HFFc6 (cell line): ENCODE results near the gene MLN. TPM values are rescaled to one million over a fixed set of nuclear protein-coding genes. Genes with fewer than 3 reads are reported as not detected.
A peak's percentile ranks its signal among the peaks of the same experiment; 100 is the strongest.

Source experiments
- DNase-seq: peaks from one replicate; pipeline ENCODE4 v3.0.0-alpha.2; 2018
- H3K27ac Mint-ChIP-seq: 2 replicates; pipeline ENCODE4 v1.8.0; 2020; ENCODE audit warnings: mild to moderate bottlenecking, mixed read lengths
- H3K27me3 Mint-ChIP-seq: 2 replicates; pipeline ENCODE4 v1.8.0; 2021; ENCODE audit warnings: mild to moderate bottlenecking, moderate library complexity, mixed read lengths; ENCODE audit not compliant: insufficient read depth
- H3K36me3 Mint-ChIP-seq: 2 replicates; pipeline ENCODE4 v1.8.0; 2021; ENCODE audit warnings: low read depth, mixed read lengths
- H3K4me1 Mint-ChIP-seq: 2 replicates; pipeline ENCODE4 v1.8.0; 2020; ENCODE audit warnings: low read depth, mixed read lengths
- H3K4me3 Mint-ChIP-seq: 2 replicates; pipeline ENCODE4 v1.8.0; 2020; ENCODE audit warnings: mild to moderate bottlenecking, moderate library complexity, mixed read lengths
- H3K9me3 Mint-ChIP-seq: 2 replicates; pipeline ENCODE4 v1.8.0; 2020; ENCODE audit warnings: mild to moderate bottlenecking, mixed read lengths
- CTCF ChIP-seq: fragments of 200-600 bp; sonication (generic); IDR thresholded peaks from 2 replicates; pipeline ENCODE4 v1.5.0; 2021; ENCODE audit warnings: antibody characterized with exemption, mild to moderate bottlenecking
- total RNA-seq, 6 experiments: library from RNA; stranded (reverse); fragmentation: NEBNext Ultra II Directional; extraction: Animal tissue kit (Norgen Biotek cat#: 25700); gene quantifications; 2 replicates in 1 of 6; 3 replicates in 5 of 6; pipeline ENCODE4 v1.2.3, GENCODE V29; 2021

The MLN gene
- total RNA-seq, 6 experiments from 2014 or later, result not detected

DNA sequence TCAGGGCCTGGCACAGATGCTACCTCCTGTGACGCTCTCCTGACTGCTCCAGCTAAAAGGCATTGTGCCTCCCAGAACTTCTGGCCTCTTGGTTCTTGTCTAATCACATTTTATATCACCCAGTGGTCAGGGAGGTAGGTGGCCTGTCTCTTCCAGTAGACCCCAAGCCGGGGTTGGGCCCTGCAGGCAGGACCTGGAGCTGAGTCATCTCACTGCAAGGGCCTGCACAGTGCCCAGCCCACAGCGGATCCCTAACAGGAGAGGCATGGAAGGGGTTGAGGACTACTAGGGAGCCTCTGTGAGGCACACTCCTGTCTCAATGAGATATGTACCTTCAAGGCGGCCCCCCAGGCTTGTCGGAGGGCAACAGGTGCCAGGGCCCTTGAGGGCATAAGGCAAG, 21.2 kb downstream of the MLN start:
- Mint-ChIP-seq H3K4me1 (peaks cover 72% of the 10 kb centered on the region), H3K36me3 (peaks cover 56% of the 10 kb centered on the region), H3K9me3 (no peaks in the 10 kb centered on the region), H3K4me3 (peak overlapping the region; percentile 65; the same call in 1 of the 2 replicates), H3K27me3 (peaks cover 2% of the 10 kb centered on the region; the same call in 1 of the 2 replicates), H3K27ac (peak overlapping the region; percentile 87)
- TF ChIP-seq CTCF, result no peak
- DNase-seq, result no peak

- peak; percentile 11 for DNase-seq
- peak overlapping the region; percentile 63 for H3K4me3 Mint-ChIP-seq
These were observed 22.4 kb downstream of the MLN start for GRCh38 chr6:33781131-33781975.

GRCh38 chr6:33779895-33780294, 23.9 kb downstream of the MLN start:
- no peak for TF ChIP-seq CTCF
- DNase-seq, result no peak
- Mint-ChIP-seq H3K4me1 (peaks cover 47% of the 10 kb centered on the region), H3K36me3 (peaks cover 66% of the 10 kb centered on the region), H3K9me3 (no peaks in the 10 kb centered on the region), H3K27ac (no peak overlapping the region), H3K4me3 (no peak overlapping the region), H3K27me3 (peaks cover 2% of the 10 kb centered on the region; the same call in 1 of the 2 replicates)

More at GRCh38 chr6:33781131-33781975, 22.4 kb downstream of the MLN start:
- Mint-ChIP-seq H3K9me3 (no peaks in the 10 kb centered on the region), H3K36me3 (peaks cover 62% of the 10 kb centered on the region), H3K27me3 (peaks cover 2% of the 10 kb centered on the region; the same call in 1 of the 2 replicates), H3K4me1 (peaks cover 60% of the 10 kb centered on the region), H3K27ac (peak overlapping the region; percentile 72)
- no peak for TF ChIP-seq CTCF

DNA sequence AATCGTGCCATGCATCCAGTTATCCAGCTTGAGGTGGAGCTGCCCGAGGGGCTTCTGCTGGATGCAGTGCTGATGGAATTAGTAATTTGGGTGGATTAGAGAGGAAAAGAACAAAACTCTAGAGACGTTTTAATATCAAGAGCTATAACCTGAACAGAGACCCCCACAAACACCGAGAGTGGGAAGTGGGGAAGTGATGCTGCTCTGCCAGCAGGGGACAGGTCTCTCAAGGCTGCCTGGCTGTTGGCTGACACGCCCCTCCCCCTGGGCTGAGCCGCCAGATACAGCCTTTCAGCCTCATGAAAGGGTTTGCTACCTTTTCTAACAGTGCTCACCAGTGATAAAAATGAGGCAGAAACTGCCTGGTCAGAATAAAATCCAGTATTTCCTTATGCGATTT, 24.5 kb downstream of the MLN start:
- Mint-ChIP-seq H3K27me3 (peaks cover 2% of the 10 kb centered on the region; the same call in 1 of the 2 replicates), H3K9me3 (no peaks in the 10 kb centered on the region), H3K27ac (no peak overlapping the region), H3K4me3 (no peak overlapping the region), H3K36me3 (peaks cover 70% of the 10 kb centered on the region), H3K4me1 (peaks cover 45% of the 10 kb centered on the region)
- DNase-seq, result no peak
- no peak for TF ChIP-seq CTCF

GRCh38 chr6:33778444-33779121, 25.2 kb downstream of the MLN start:
- Mint-ChIP-seq H3K27me3 (peaks cover 2% of the 10 kb centered on the region; the same call in 1 of the 2 replicates), H3K9me3 (no peaks in the 10 kb centered on the region), H3K4me3 (no peak overlapping the region), H3K27ac (no peak overlapping the region), H3K4me1 (peaks cover 41% of the 10 kb centered on the region), H3K36me3 (peaks cover 64% of the 10 kb centered on the region)
- no peak for TF ChIP-seq CTCF
- DNase-seq, result no peak
